Jurkat, Clone E6-1 (cell line): ENCODE results near the gene DTD1. TPM values are rescaled to one million over a fixed set of nuclear protein-coding genes. Genes with fewer than 3 reads are reported as not detected.

Experiments used
- DNase-seq: peaks from one replicate; pipeline ENCODE4 v3.0.0-alpha.2; 2011; ENCODE audit warnings: low read depth, low spot score
- H3K4me3 ChIP-seq: 2 replicates; pipeline ENCODE4 v1.5.1; 2011; ENCODE audit warnings: mild to moderate bottlenecking, low read length, control low read depth, moderate library complexity
- polyA plus RNA-seq: library from polyadenylated mRNA; unstranded; fragments of >200 nt; gene quantifications from one replicate; pipeline ENCODE4 v1.2.1, GENCODE V29; 2012; ENCODE audit warnings: missing spikeins; ENCODE audit not compliant: insufficient read length, insufficient read depth

Gene DTD1
- polyA plus RNA-seq: 28.1 TPM

DNA sequence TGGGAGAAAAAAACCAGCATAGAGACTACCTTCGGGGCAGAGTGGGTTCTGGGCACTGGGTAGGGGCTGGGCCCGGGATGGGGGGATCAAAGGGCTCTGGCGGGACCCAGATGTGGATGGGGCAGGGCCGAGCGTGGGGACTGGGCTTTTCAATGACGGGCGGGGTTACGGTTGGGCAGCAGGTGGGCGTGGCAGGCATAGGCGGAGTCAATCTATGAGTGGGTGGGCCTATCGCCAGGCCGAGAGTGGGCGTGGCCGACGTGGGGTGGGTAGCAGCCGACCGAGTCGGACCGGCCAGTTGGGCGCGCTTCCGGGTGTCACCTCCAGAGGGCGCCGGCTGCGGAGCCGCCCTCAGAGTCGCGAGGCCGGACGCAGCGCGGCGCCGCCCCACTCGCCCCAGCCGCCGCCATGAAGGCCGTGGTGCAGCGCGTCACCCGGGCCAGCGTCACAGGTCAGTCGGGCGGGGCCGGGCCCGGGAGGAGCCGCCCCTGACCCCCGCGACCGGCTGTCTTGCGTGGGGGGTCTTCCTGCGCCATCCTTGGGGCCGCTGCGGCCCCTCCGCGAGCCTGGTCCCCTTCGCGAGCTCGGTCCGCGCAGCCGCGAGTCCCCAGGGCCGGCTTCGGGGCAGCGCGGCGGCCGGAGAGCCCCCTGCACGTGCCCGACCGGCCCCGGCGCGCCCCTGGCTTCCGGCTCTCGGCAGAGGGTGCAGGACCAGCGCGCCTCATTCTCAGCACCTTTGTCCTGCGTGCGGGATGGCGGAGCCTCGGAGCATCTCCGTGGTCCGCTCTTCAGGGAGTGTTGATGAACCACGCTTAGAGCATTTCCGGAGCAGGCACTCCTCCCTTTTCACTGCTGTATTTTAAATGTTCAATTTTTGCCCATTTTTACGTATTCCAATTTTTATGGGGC lies at the start of gene DTD1:
TSS of gene DTD1 (plus strand) at position 390 of the 909 bp plus-strand sequence. CDS start at position 409, 19 bp downstream.
- peak; percentile 20 for DNase-seq
- peak within 1 kb of the TSS; percentile 56 for H3K4me3 ChIP-seq

GRCh38 chr20:18541741-18542140 lies 46.1 kb upstream of the DTD1 start:
- H3K4me3 ChIP-seq: no peak overlapping the region
- DNase-seq: no peak

- H3K4me3 ChIP-seq: no peak overlapping the region
- no peak for DNase-seq
Observed at GRCh38 chr20:18543216-18543615, 44.6 kb upstream of the DTD1 start.

- no peak for DNase-seq
- no peak overlapping the region for H3K4me3 ChIP-seq
Observed at GRCh38 chr20:18543932-18544331, 43.9 kb upstream of the DTD1 start.

GRCh38 chr20:18545566-18545965 lies 42.3 kb upstream of the DTD1 start:
- H3K4me3 ChIP-seq: no peak overlapping the region
- no peak for DNase-seq

DNA sequence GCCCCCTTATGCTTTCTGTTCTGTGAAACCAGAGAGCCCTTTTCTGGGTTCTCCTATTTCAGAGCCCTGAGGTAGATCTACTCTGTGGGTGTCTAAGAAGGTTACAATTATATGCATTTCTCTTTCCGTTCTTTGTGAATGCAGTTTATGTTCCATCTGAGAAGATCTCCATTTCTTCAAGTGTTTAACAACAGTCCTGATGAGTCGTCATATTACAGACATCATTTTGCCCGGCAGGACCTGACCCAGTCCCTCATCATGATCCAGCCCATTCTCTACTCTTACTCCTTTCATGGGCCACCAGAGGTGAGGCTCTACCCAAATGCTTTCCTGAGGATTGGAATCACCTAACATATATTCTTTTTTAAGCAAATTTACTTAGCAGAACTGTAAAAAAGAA lies 39.4 kb upstream of the DTD1 start:
- H3K4me3 ChIP-seq: no peak overlapping the region
- DNase-seq: no peak

DNA sequence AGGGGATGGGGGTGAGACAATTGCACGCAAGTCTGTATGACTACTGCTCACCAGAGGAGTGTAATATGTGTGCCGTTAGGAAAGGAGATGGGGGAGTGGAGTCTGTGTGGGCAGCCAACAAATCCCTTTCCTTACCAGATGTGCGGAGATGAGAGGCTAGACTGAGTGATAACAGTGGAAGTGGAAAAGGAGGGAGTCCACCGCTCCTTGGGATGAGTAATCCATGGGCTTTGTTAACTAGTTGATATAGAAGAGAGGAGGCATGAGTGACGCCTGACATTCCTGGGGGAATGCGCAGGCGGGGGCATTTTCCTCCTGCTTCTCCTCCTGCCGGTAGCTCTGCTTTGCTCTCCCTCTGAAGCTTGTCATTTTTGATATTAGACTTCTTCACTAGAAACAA lies 34.1 kb upstream of the DTD1 start:
- DNase-seq: no peak
- H3K4me3 ChIP-seq: no peak overlapping the region

- peak within 1 kb of the TSS; percentile 87 for H3K4me3 ChIP-seq
- DNase-seq: peak; percentile 89
Observed at GRCh38 chr20:18566892-18567738, 20.7 kb upstream of the DTD1 start, which contains the start of gene SMIM26. Gene SMIM26 (plus strand): TSS chr20:18567432. CDS start chr20:18567479, 47 bp downstream.

DNA sequence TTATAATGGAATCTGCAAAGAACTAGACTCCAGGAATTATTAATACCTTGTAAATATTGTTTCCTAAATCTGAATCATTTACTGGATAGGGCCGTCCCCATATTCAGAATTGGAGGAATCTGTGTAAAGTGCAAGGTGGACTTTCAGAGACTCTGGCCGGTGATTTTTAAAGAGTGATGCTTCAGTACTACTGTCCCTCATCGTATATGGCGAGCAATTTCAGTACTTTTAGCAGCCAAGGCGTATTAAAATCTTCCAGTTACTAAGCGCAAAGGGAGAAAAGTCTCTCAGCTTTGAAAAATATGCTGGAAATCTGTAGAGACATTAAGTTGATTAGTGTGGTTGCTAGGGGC lies 20.1 kb upstream of the DTD1 start:
- peak overlapping the region; percentile 87 for H3K4me3 ChIP-seq
- DNase-seq: no peak

DNA sequence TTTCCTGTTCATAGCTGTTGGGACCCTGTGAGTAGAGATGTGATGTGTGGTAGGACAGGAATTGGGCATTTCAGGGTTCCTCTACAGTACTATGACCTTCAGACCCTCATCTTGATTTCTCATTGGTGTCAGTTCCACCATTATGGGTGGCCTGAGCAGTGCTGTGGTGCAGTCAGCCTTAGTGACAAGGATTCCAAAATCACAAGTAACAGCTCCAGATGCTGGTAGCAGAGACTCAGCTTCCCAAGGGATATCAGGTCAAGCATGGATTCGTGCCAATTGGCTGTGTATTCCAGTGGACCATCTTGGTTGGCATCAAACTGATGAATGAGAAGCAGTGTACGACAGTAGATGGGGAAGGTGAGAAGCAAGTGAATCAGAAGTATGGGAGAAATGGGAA lies 16.8 kb upstream of the DTD1 start:
- no peak for DNase-seq
- no peak overlapping the region for H3K4me3 ChIP-seq

GRCh38 chr20:18571578-18571977 lies 16.3 kb upstream of the DTD1 start:
- H3K4me3 ChIP-seq: no peak overlapping the region
- DNase-seq: no peak

GRCh38 chr20:18577942-18578341 lies 9.9 kb upstream of the DTD1 start:
- no peak overlapping the region for H3K4me3 ChIP-seq
- DNase-seq: no peak

- H3K4me3 ChIP-seq: no peak overlapping the region
- DNase-seq: no peak
Observed at GRCh38 chr20:18578581-18578980, 9.3 kb upstream of the DTD1 start.

GRCh38 chr20:18580012-18580411 lies 7.8 kb upstream of the DTD1 start:
- no peak overlapping the region for H3K4me3 ChIP-seq
- DNase-seq: no peak

DNA sequence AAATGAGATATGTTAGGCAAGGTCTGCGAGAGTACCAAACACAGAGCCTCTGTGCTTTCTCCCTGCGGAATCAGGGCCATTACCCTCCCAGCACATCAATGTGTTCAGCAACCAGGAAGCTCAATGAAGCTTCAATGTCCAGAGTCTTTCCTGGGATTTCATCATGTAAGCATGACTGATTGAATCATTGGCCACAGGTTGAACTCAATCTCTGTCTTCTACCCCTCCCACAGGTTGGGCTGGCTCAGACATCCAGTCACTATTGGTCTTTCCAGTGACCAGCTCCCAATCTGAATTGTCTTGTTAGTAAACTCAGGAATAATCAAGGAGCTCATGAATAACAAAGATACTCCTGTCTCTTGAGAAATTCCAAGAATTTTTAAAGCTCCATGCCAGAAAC lies 2.7 kb upstream of the DTD1 start:
- no peak for DNase-seq
- H3K4me3 ChIP-seq: no peak overlapping the region

- DNase-seq: no peak
Observed at GRCh38 chr20:18588574-18588933, 700 bp downstream of the DTD1 start.

GRCh38 chr20:18589941-18590674 lies 2.3 kb downstream of the DTD1 start:
- H3K4me3 ChIP-seq: no peak overlapping the region
- no peak for DNase-seq

More at GRCh38 chr20:18588574-18588933, 700 bp downstream of the DTD1 start:
- H3K4me3 ChIP-seq: peak overlapping the region; percentile 56

- no peak for DNase-seq
- H3K4me3 ChIP-seq: no peak overlapping the region
Observed at GRCh38 chr20:18596270-18596669, 8.4 kb downstream of the DTD1 start.

DNA sequence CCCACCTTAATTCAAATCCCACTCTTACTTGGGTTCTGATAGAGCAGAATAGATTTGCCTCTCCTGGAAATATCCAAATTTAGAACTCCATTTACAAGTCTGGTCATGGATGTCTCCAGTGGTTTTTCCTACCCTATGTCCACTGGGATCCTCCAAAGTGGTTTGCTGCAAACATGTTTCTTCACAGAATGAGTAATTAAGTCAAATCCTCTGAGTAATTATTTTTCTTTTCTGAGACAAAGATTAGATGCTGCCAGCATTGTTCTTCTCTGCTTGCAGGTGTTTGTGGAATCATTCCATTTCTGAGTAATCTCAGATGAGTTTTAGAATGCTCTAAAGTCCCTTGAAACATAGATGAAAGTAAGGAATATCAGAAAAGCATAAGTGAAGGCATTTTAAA lies 21.9 kb downstream of the DTD1 start:
- no peak overlapping the region for H3K4me3 ChIP-seq
- no peak for DNase-seq
